ENCODE data around the gene RGMB.

DNA sequence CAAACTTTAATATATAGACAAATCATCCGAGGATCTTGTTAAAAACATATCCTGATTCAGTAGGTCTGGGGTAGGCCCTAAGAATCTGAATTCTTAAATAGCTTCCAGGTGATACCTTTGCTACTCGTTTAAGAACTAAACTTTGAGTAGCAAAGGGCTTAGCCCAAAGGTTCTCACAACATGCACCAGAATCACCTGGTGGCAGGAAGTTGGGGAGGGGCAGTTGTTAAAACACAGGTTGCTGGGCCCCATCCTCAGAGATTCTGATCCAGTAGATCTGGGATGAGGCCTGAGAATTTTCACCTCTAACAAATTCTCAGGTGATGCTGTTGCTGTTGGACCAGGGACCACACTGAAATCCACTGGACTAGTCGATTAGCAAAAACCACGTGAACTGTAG lies 20.0 kb upstream of the RGMB start:
- TF ChIP-seq, protein P1, sequence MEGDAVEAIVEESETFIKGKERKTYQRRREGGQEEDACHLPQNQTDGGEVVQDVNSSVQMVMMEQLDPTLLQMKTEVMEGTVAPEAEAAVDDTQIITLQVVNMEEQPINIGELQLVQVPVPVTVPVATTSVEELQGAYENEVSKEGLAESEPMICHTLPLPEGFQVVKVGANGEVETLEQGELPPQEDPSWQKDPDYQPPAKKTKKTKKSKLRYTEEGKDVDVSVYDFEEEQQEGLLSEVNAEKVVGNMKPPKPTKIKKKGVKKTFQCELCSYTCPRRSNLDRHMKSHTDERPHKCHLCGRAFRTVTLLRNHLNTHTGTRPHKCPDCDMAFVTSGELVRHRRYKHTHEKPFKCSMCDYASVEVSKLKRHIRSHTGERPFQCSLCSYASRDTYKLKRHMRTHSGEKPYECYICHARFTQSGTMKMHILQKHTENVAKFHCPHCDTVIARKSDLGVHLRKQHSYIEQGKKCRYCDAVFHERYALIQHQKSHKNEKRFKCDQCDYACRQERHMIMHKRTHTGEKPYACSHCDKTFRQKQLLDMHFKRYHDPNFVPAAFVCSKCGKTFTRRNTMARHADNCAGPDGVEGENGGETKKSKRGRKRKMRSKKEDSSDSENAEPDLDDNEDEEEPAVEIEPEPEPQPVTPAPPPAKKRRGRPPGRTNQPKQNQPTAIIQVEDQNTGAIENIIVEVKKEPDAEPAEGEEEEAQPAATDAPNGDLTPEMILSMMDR (IDR thresholded peaks at IDR 0.05) = no peak
- TF ChIP-seq POLR2A (IDR thresholded peaks at IDR 0.05) = no peak
